ENCODE results near the gene NUDC. TPM values are rescaled to one million over a fixed set of nuclear protein-coding genes. Genes with fewer than 3 reads are reported as not detected.

The NUDC gene
- total and polyA plus RNA-seq, 5 experiments from 2014 or later = 46.6 to 131 (median 104) TPM

Other genes with a start within 250 kb of the NUDC start
- 100 to 1,000 TPM; 123 TPM for gene ARID1A, start 225.7 kb upstream of the NUDC start, total RNA-seq
- 10 to 100 TPM; 21.2 to 32.0 (median 28.9) TPM for gene ARID1A, start 225.7 kb upstream of the NUDC start, polyA plus RNA-seq
- gene PIGV, start 133.8 kb upstream of the NUDC start, total RNA-seq = 10 to 100 TPM; 25.2 to 27.2 TPM
- gene PIGV, start 133.8 kb upstream of the NUDC start, polyA plus RNA-seq = 10 to 100 TPM in 1 of 3 donors, 1 to 10 TPM in 2; 8.2 to 14.4 (median 9.6) TPM
- 10 to 100 TPM; 29.9 to 37.4 TPM for gene ZDHHC18, start 95.1 kb upstream of the NUDC start, total RNA-seq
- gene ZDHHC18, start 95.1 kb upstream of the NUDC start, polyA plus RNA-seq = 10 to 100 TPM in 2 of 3 donors, 1 to 10 TPM in 1; 4.6 to 17.2 (median 12.8) TPM
- under 1 TPM; 0.38 to 0.47 TPM for gene SFN, start 58.6 kb upstream of the NUDC start, total RNA-seq
- gene SFN, start 58.6 kb upstream of the NUDC start, polyA plus RNA-seq = not detected
- gene GPN2, start 31.5 kb upstream of the NUDC start, total RNA-seq = 10 to 100 TPM; 30.3 to 35.4 TPM
- gene GPN2, start 31.5 kb upstream of the NUDC start, polyA plus RNA-seq = 10 to 100 TPM in 2 of 3 donors, 1 to 10 TPM in 1; 9.7 to 14.8 (median 12.5) TPM
- 10 to 100 TPM; 26.4 to 30.3 TPM for gene GPATCH3, start 21.3 kb upstream of the NUDC start, total RNA-seq
- 10 to 100 TPM; 10.9 to 15.2 (median 11.5) TPM for gene GPATCH3, start 21.3 kb upstream of the NUDC start, polyA plus RNA-seq
- not detected for gene NR0B2, start 7.8 kb upstream of the NUDC start, total RNA-seq
- gene NR0B2, start 7.8 kb upstream of the NUDC start, polyA plus RNA-seq = under 1 TPM in 1 of 3 donors, not detected in 2; 0.18 TPM
- gene KDF1, start 38.7 kb downstream of the NUDC start, total RNA-seq = 1 to 10 TPM; 2.8 to 3.5 TPM
- gene KDF1, start 38.7 kb downstream of the NUDC start, polyA plus RNA-seq = 1 to 10 TPM; 2.8 to 7.7 (median 6.9) TPM
- not detected for gene TRNP1, start 71.9 kb downstream of the NUDC start, total RNA-seq
- not detected for gene TRNP1, start 71.9 kb downstream of the NUDC start, polyA plus RNA-seq
- gene TENT5B, start 91.1 kb downstream of the NUDC start, total RNA-seq = not detected
- gene TENT5B, start 91.1 kb downstream of the NUDC start, polyA plus RNA-seq = not detected
- gene SLC9A1, start 233.4 kb downstream of the NUDC start, total RNA-seq = 10 to 100 TPM; 16.2 to 17.7 TPM
- 10 to 100 TPM in 1 of 3 donors, 1 to 10 TPM in 2; 4.5 to 14.2 (median 8.5) TPM for gene SLC9A1, start 233.4 kb downstream of the NUDC start, polyA plus RNA-seq

Data from naive thymus-derived CD8-positive, alpha-beta T cell (primary cell).